Measurements from ENCODE around the gene HIVEP3.
A peak's percentile ranks its signal among the peaks of the same experiment; 100 is the strongest.

HIVEP3 gene

GRCh38 chr1:41891199-41891896, 27.4 kb downstream of the HIVEP3 start:
- DNase-seq, result peak; percentile 64

DNA sequence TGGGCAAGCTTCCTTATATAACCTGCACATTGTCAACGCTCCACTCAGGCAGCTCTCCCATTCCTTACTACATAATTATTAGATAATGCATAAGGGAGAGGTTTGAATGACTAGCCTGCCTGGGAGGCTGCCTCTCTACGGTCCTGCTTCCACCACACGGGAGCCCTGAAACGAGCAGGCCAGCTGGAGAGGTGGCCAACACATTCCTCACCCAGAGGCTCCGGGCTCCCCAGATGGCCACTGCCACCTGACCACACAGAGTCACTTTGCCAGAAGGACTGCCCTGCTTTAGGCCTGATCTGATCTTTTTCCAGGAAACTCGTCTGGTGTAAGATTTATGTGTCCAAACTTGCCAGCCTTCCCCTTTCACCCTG, 27.9 kb downstream of the HIVEP3 start:
- no peak for DNase-seq

- no peak for DNase-seq
Observed at GRCh38 chr1:41889506-41890414, 29.0 kb downstream of the HIVEP3 start.

DNA sequence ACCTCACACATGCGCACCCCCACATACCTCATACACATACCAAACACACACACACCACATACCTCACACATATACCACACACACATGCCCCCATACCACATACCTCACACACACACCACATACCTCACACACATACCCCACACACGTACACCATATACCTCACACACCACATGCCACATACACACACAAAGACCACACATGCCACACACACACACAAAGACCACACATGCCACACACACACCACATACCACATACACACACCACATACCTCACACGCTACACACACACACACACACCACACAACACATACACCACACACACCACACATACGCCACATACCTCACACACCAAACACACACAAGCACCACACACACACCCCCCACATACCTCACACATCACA, 30.0 kb downstream of the HIVEP3 start:
- DNase-seq, result no peak

GRCh38 chr1:41887365-41887764, 31.4 kb downstream of the HIVEP3 start:
- no peak for DNase-seq

DNA sequence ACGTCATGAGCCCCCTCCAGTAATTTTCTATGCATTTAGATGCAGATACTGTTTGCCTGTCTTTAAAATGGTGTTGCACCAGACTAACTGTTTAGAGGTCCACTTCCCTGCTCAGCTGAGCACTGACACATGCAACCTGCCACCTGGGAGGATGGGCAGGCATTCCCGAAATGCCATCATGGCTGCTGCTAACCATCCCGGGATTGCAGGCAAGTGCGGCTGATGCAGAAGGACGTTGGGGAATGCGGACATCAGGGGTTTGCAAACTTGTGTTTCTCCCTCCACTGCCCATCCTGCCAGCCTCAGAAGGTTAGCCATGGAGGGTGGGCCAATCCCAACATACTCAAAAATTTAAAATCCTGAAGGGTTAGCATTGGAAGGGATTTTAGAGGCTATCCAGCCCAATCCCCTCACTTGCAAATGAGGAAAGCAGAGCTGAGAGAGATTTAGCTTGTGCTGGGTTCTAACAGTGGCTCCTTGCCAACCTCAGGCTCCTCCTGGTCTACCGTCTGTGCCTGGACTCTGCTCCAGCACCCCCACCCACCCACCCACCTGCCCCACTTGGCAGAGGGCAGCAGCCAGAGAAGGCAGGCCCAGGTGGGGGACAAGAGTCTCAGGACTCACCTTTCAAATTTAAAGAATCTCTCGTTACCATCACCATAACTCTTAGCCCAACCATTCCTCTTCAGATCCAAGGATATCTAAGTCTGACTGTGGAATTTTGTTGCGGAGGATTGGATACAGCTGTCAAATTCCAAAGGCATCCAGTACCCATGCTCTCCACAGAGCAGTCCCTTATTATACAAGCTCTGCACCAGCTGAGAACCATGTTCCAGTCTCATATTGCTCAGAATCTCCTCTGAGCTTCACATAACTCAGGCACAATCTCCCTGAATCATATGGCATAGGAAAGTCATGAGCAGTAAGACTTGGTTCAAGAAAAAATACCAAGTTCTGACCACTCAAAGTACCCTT, 34.2 kb downstream of the HIVEP3 start:
- no peak for DNase-seq

DNA sequence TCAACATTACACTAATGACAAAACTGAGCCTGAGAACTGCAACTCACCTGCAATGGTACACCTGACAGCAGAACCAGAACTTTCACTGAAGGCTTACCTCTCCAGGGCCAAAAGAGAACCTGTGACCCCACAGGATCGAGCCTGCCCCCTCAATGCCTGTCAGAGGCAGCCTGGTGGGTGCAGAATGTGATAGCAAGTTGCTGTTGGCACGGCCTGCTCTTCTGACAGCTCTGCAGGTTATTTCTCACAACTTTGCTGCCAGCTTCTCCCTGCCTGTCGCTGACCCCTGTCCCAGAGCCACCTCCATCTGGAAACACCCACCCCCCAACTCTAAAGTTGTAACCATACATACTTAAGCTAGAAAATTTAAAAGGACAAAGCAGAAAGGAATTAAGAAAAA, 35.2 kb downstream of the HIVEP3 start:
- DNase-seq, result no peak

DNA sequence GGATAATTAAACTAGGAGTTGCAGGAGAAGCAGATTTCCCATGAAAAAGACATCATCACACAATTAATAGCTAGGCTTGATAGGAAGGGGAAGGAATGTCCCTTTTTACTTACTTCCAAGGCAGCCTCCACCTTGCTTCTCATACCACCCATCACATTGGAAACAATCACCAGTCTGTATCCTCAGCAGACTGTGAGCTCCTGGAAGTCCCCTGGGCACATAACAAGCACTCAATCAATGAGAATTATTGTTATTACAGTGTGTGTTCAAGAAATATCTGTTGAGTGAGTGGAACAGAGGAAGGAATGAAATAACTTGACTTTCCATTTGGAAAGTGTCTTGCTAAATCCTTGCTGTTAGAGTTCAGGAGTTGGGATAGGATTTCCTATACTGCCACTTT, 36.2 kb downstream of the HIVEP3 start:
- DNase-seq, result peak; percentile 72

DNA sequence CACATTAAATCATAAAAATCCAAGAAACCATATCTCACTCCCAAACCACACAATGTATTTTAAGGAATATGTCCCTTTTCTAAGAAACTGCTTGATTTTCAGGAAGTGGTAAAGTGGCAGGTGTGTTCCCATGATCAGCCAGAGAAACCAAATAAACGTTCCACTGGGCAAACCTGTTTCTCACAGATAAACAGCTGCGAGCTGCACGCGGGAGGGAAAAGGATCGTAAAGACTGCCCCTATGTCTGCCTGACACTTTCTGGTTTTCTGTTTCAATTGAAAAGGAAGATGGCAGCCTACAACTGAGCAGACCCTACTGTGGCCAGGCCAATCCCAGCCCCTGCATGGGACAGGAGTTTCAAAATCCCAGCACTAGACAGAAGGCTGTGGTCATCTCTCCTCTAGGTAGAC, 36.6 kb downstream of the HIVEP3 start:
- DNase-seq, result peak; percentile 97

DNA sequence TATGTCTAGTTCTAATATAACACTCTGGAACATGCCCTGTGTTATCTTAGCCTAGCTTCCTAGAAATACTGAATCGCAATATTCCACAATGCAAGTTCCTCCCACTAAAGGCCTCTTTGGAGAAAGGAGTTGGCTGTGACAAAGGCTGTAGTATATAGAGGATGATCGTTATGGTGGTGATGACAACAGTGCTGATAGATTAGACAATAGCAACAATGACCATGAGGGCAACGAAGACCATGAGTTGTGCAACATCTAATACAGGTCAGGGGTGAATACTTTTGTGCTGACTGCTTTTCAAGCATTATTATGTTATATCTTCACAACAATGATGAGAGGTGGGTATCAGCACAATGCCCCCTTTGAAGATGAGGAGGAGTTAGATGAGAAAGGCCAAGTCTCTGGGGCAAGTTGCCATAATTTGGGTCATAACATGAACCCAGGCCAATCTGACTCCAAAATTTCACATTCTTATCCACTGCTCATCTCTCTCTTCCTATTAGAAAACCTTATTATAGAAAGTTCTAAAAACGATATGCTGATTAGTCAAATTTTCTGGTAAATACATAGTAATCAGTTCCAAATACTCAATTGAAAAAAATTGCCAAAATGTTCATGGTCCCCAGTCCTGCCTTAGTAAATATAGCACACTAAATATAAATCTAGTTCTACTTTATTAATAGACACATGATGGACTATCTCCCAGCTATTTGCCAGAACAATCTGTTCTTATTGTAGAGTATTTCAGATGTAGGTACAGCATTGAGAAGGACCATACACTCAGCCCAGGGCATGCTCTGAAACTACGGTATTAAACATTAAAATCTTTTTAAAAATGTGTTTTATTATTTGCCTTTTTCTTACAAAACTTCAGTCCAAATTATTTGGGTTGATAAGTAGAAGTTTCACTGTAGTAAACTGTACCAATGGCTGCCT, 37.5 kb downstream of the HIVEP3 start:
- no peak for DNase-seq

DNA sequence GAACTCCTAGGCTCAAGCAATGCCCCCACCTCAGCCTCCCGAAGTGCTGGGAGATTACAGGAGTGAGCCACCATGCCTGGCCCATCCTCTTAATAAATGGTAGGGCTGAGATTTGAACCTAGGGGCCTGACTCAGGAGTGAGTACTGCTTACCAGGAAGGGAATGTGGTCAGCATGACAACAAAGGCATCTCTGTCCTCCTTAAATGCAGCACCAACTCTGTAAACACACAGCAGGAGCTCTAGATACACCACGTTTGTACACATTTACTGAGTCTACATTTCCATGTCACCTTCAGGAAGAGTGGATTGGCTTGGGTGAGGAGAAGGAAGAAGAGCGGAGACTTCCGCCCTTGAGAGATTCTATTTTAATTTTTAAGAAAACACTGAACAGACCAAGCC, 38.5 kb downstream of the HIVEP3 start:
- peak; percentile 44 for DNase-seq

DNA sequence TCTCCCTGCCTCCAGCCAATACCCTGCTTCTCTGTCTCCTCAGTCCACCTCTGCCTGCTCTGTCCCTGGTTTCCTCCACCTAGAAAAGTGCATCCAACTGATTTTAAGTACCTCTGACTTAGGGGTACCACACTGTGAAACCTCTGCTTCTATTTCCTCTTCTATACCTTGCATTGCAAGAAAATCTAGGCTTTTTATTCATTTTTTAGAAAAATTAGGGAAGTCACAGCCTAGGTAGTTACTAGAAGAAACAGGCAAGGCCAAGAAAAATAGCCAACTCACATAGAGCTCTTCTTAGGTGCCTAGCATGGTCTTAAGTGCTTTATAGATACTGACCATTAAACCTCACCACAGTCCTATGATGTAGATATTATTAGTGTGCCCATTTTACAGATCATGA, 39.1 kb downstream of the HIVEP3 start:
- DNase-seq, result no peak

DNA sequence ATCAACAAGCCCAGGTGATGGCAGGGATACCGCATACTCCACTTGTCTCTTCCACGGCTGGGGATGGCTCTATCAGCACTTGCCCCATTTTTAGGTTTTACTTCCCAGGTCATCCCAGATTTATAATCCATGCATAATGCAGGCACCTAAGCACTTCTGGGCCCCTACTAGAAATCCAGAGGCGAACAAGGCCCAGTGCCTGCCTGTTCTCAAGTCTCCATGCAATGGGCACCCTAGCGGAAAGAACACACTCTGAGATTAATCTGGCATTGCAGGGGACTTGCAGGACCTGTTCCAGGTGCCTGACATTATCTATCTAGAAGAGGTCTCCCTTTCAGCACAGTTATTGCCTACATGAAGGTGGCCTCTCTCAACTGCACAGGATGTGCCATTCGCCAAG, 39.8 kb downstream of the HIVEP3 start:
- DNase-seq, result peak; percentile 19

DNA sequence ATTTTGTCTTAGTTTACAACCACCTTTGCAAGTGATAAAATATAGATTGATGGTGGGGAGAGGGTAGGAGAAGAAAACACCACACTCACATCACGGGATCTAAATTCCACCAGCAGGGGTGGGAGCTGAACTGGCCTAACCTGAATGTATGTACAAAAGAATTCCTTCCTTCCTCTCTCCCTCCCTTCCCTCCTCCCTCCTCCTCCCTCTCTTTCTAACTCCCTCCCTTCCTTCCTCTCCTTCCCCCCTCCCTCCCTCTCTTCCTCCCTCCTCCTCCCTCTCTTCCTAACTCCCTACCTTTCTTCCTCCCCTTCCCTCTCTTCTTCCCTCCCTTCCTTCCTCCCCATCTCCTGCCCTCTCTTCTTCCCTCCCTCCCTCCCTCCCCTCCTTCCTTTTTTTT, 40.2 kb downstream of the HIVEP3 start:
- no peak for DNase-seq

- no peak for DNase-seq
Observed at GRCh38 chr1:41876576-41877445, 41.9 kb downstream of the HIVEP3 start.

GRCh38 chr1:41875487-41875886, 43.2 kb downstream of the HIVEP3 start:
- DNase-seq, result no peak

DNA sequence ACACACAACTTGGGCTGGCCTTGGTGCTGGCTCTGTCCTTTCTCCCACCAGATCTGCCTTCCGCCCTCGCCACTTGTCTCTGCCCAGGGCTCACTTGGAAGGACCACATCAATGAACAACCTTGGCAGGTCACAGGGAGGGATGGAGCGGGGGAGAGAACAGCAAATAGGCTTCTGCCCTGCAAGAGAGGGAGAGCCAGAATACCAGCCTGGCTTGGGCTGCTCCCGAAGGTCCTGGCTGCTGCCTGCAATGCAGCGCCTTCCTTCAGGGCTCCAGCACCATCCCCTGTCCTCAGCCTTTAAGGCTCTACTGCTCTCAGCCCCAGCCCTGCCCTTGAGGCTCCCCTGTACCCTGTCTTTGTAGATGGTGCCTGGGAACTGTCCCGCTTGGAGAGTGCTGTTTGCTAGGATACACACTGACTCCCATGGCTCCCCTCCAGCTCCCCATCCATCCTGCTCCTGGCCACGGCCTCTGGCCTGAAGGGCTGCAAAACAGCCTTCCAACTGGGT, 43.8 kb downstream of the HIVEP3 start:
- DNase-seq, result no peak

DNA sequence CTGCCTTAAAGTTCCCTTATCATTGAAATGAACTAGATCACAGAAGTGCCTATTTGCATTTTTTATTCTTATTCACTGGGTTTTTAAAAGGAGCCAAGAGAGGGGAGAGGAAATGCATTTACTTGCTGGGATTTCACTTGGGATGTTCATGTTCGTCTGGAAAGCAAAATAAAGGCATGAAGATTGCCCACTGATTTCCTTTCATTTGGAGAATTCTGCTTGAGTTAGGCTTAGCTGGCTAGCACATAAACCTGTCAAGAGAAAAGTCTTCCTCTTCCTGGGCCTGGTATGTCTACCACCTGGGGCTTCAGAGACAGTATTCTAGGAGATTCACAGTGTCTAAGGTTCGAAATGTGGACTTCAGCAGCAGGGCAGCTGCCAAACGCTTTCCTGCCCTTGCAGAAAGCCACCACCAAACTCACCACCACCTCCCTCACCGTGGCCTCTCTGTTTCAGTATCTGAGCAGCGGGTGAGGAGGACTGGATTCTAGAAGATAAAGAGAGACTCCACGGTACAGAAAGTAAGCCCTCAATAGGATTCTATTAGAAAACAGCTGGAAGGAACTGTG, 44.5 kb downstream of the HIVEP3 start:
- DNase-seq, result peak; percentile 33

- no peak for DNase-seq
Observed at GRCh38 chr1:41872074-41872473, 46.6 kb downstream of the HIVEP3 start.

- peak; percentile 21 for DNase-seq
Observed at GRCh38 chr1:41870076-41870562, 48.6 kb downstream of the HIVEP3 start.

Measured in DMS53 (cell line).